ENCODE data around the gene B3GALT5. TPM values are rescaled to one million over a fixed set of nuclear protein-coding genes. Genes with fewer than 3 reads are reported as not detected.
A peak's percentile ranks its signal among the peaks of the same experiment; 100 is the strongest.

Gene B3GALT5
- total and polyA plus RNA-seq, 10 donors: 0.02 to 0.34 (median 0.13) TPM; not detected in 1

- Histone ChIP-seq H3K4me3 (peak overlapping the region in 3 of 8 donors; percentile 31 to 63 (median 39)), H3K9me3 (no peaks in the 10 kb centered on the region), H3K4me1 (peaks cover 0 to 7% (median 0%) of the 10 kb centered on the region in 6 donors), H3K36me3 (no peaks in the 10 kb centered on the region), H3K27ac (no peak overlapping the region), H3K27me3 (replicated peaks in 1 of 7) (peaks cover 0 to 79% (median 25%) of the 10 kb centered on the region in 7 donors)
- DNase-seq: no peak
- intact Hi-C loops (cut with DNase I; ENCODE audit: low total_unique reads): no loop called here
- no peak for TF ChIP-seq POLR2AphosphoS5 (IDR thresholded peaks at IDR 0.05)
- no peak for TF ChIP-seq CTCF (IDR thresholded peaks at IDR 0.05 in 8 of 11, conservative IDR thresholded peaks at IDR 0.05 in 3 of 11)
- TF ChIP-seq POLR2A (IDR thresholded peaks at IDR 0.05): no peak
- 8 to 16% (median 11%) methylated on average over 45 to 47 of the region's 47 CpGs for WGBS, 5 donors
These were observed 548 bp downstream of the B3GALT5 start for GRCh38 chr21:39613041-39613934.

- H3K27me3 ChIP-seq (replicated peaks in 1 of 7): peaks cover 0 to 53% (median 25%) of the 10 kb centered on the region in 7 donors
- intact Hi-C loops (cut with DNase I; ENCODE audit: low total_unique reads): no loop called here
- no peak overlapping the region for H3K4me3 ChIP-seq
- TF ChIP-seq CTCF (IDR thresholded peaks at IDR 0.05 in 8 of 11, conservative IDR thresholded peaks at IDR 0.05 in 3 of 11) (no peak), POLR2AphosphoS5 (IDR thresholded peaks at IDR 0.05) (no peak), POLR2A (IDR thresholded peaks at IDR 0.05) (no peak)
- H3K4me1 ChIP-seq: peaks cover 0 to 7% (median 0%) of the 10 kb centered on the region in 6 donors
- no peak overlapping the region for H3K27ac ChIP-seq
- DNase-seq: no peak
- H3K36me3 ChIP-seq: no peaks in the 10 kb centered on the region
- WGBS, 5 donors: 5 to 13% (median 10%) methylated on average over 5 of the region's 5 CpGs
- peaks cover 0 to 3% (median 0%) of the 10 kb centered on the region in 8 donors for H3K9me3 ChIP-seq
These were observed 3.6 kb downstream of the B3GALT5 start for GRCh38 chr21:39616211-39616772.

GRCh38 chr21:39620856-39621255 is 8.1 kb downstream of the B3GALT5 start:
- no peak overlapping the region for H3K27ac ChIP-seq
- intact Hi-C loops (cut with DNase I; ENCODE audit: low total_unique reads): no loop called here
- TF ChIP-seq POLR2AphosphoS5 (IDR thresholded peaks at IDR 0.05) (no peak), CTCF (IDR thresholded peaks at IDR 0.05 in 8 of 11, conservative IDR thresholded peaks at IDR 0.05 in 3 of 11) (no peak), POLR2A (IDR thresholded peaks at IDR 0.05) (no peak)
- H3K4me3 ChIP-seq: no peak overlapping the region
- no peaks in the 10 kb centered on the region for H3K4me1 ChIP-seq
- H3K36me3 ChIP-seq: no peaks in the 10 kb centered on the region
- no peak for DNase-seq
- H3K27me3 ChIP-seq (replicated peaks in 1 of 7): peaks cover 0 to 7% (median 0%) of the 10 kb centered on the region in 7 donors
- peaks cover 0 to 23% (median 9%) of the 10 kb centered on the region in 8 donors for H3K9me3 ChIP-seq

All from spleen (tissue), 11 donors.